Osteoblast (primary cell): Measurements from ENCODE around the gene TMEM125. TPM values are rescaled to one million over a fixed set of nuclear protein-coding genes. Genes with fewer than 3 reads are reported as not detected.

Source experiments
- DNase-seq: peaks from one replicate; pipeline ENCODE4 v3.0.0; 2011; ENCODE audit warnings: low spot score, mixed read lengths; ENCODE audit not compliant: insufficient read length; ENCODE audit errors: missing footprints
- H2AFZ ChIP-seq: 2 replicates; pipeline ENCODE4 v1.6.0; 2011; ENCODE audit warnings: mild to moderate bottlenecking, low read length
- H3K27ac ChIP-seq: 2 replicates; pipeline ENCODE4 v1.5.1; 2011; ENCODE audit warnings: mild to moderate bottlenecking, low read depth, low read length, moderate library complexity
- H3K27me3 ChIP-seq: 2 replicates; pipeline ENCODE4 v1.6.0; 2012; ENCODE audit warnings: mild to moderate bottlenecking, control low read depth, inconsistent platforms, low read length, moderate library complexity; ENCODE audit not compliant: insufficient read depth
- H3K36me3 ChIP-seq: 2 replicates; pipeline ENCODE4 v1.5.1; 2011; ENCODE audit warnings: mild to moderate bottlenecking, low read length, control low read depth, moderate library complexity; ENCODE audit not compliant: insufficient read depth
- H3K4me1 ChIP-seq: 2 replicates; pipeline ENCODE4 v1.5.1; 2011; ENCODE audit warnings: mild to moderate bottlenecking, low read length, control low read depth, moderate library complexity; ENCODE audit not compliant: insufficient read depth
- H3K4me2 ChIP-seq: 2 replicates; pipeline ENCODE4 v1.6.0; 2011; ENCODE audit warnings: mild to moderate bottlenecking, low read length; ENCODE audit not compliant: insufficient read depth
- H3K4me3 ChIP-seq: fragments of 200-600 bp; sonication (generic); 3 replicates; pipeline ENCODE4 v1.5.1; 2012; ENCODE audit warnings: mild to moderate bottlenecking, low read length, inconsistent platforms; ENCODE audit not compliant: insufficient read depth
- H3K79me2 ChIP-seq: 2 replicates; pipeline ENCODE4 v1.6.0; 2012; ENCODE audit warnings: mild to moderate bottlenecking, low read length, control low read depth, inconsistent platforms; ENCODE audit not compliant: insufficient read depth
- H3K9me3 ChIP-seq: 2 replicates; pipeline ENCODE4 v1.5.1; 2011; ENCODE audit warnings: low read depth, low read length, control low read depth
- H4K20me1 ChIP-seq: 2 replicates; pipeline ENCODE4 v1.6.0; 2012; ENCODE audit warnings: mild to moderate bottlenecking, low read length, control low read depth; ENCODE audit not compliant: insufficient read depth
- total RNA-seq: library from RNA; depleted of rRNA; stranded (reverse); fragments of >200 nt; gene quantifications from 2 replicates; pipeline ENCODE4 v1.2.3, GENCODE V29; 2012
- TF ChIP-seq, protein P1 (sequence below): IDR thresholded peaks from 2 replicates; pipeline ENCODE4 v1.5.1; 2011; ENCODE audit warnings: mild to moderate bottlenecking, low read depth, low read length, moderate library complexity; ENCODE audit errors: extremely low read depth

The TMEM125 gene
- total RNA-seq, 1 donor: not detected

DNA sequence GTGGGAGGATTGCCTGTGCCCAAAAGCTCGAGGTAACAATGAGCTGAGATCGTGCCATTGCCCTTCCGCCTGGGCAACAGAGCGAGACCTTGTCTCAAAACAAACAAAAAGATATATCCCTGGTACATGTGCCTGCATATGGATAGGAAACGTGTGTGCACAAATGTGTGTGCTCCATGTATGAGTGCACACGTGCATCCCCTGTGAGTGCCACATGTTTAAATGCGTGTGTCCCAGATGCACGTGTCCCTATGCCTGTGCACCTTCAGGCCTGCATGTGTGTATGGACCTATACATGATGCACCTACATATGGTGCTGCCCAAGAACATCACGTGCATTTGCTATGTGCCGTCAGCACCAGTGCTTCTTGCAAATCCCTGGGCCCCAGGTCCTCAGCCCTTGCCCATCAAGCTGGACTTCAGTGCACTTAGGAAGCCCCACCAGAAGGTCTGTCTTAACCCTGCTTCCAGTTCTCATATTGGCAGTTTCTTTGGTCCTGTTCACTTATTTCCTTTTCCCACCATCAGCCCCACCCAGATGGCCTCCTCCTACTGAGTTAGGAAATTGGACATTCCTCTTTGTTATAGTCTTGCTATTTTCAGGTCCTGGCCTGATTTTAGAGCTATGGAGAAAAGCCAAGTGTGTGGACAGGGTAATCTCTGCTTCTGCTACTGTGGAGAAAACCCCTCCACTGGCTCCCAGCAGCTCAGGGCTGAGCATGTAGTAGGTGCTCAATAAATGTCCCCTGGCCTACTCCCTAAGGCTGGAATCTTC, 46.4 kb downstream of the TMEM125 start:
- Histone ChIP-seq H3K79me2 (no peaks in the 10 kb centered on the region), H4K20me1 (no peaks in the 10 kb centered on the region), H3K4me1 (no peaks in the 10 kb centered on the region), H3K9me3 (no peaks in the 10 kb centered on the region), H2AFZ (no peak overlapping the region), H3K27ac (no peak overlapping the region), H3K4me3 (no peak overlapping the region), H3K4me2 (no peak overlapping the region), H3K36me3 (no peaks in the 10 kb centered on the region), H3K27me3 (no peaks in the 10 kb centered on the region)
- TF ChIP-seq, protein P1, sequence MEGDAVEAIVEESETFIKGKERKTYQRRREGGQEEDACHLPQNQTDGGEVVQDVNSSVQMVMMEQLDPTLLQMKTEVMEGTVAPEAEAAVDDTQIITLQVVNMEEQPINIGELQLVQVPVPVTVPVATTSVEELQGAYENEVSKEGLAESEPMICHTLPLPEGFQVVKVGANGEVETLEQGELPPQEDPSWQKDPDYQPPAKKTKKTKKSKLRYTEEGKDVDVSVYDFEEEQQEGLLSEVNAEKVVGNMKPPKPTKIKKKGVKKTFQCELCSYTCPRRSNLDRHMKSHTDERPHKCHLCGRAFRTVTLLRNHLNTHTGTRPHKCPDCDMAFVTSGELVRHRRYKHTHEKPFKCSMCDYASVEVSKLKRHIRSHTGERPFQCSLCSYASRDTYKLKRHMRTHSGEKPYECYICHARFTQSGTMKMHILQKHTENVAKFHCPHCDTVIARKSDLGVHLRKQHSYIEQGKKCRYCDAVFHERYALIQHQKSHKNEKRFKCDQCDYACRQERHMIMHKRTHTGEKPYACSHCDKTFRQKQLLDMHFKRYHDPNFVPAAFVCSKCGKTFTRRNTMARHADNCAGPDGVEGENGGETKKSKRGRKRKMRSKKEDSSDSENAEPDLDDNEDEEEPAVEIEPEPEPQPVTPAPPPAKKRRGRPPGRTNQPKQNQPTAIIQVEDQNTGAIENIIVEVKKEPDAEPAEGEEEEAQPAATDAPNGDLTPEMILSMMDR: no peak
- DNase-seq: peak; percentile 53

DNA sequence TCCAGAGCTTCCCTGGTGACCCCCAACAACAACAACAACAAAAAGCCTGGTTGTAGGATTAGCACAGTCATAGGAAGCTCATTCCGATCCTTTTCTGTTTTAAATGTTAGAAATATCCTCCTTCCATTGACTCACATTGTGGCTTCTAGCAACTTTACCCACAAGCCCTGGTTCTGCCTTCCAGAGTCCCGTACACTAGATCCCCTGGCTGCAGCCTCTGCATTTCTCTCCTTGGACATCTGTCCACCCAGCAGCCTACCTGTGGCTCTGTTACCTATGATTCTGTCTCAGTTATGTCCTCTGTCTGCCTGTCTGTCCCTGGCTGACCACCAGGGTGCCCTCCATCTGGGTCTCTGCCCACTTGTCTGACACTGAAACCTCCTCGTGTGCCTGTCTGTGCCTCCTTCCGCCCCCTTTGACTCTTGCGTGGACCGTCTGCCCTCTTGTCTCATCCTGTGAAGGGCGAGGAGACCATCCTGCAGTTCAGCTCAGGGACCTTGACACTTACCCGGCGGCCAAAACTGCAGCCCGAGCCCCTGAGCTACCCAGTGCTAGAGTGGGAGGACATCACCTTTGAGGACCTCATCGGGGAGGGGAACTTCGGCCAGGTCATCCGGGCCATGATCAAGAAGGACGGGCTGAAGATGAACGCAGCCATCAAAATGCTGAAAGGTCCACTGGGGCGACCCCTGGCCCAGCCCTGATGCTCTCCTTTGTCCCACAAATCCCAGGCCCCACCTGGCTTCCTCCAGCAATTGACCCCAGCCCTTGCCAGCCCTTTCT, 47.1 kb downstream of the TMEM125 start:
- TF ChIP-seq, protein P1: peak; percentile 34
- H3K36me3 ChIP-seq: no peaks in the 10 kb centered on the region
- H4K20me1 ChIP-seq: no peaks in the 10 kb centered on the region
- DNase-seq: peak; percentile 92
- H2AFZ ChIP-seq: no peak overlapping the region
- no peak overlapping the region for H3K4me3 ChIP-seq
- H3K79me2 ChIP-seq: no peaks in the 10 kb centered on the region
- no peak overlapping the region for H3K4me2 ChIP-seq
- no peaks in the 10 kb centered on the region for H3K9me3 ChIP-seq
- H3K27me3 ChIP-seq: no peaks in the 10 kb centered on the region
- no peak overlapping the region for H3K27ac ChIP-seq
- H3K4me1 ChIP-seq: no peaks in the 10 kb centered on the region

DNA sequence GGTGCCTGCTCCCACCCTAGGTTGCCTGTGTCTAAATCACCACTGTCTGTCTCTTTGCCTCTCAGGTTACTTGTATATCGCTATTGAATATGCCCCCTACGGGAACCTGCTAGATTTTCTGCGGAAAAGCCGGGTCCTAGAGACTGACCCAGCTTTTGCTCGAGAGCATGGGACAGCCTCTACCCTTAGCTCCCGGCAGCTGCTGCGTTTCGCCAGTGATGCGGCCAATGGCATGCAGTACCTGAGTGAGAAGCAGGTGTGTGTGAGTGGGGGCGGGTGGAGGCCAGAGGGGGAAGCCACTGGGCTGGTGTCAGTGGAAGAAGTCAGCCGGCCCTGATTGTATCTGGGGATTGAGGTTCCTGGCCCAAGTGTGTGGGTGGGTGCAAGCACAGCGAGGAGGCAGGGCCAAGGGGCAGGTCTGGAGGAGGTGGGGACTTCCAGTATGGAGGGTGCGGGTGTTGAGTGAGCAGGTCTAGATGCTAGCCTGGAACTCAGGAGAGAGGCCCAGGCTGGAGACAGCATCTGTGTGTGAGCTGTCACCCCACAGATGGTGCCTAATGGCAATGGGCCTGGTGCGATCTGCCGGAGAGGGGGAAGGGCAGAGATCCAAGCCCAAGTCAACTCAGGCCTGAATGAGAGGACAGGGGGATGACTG, 48.2 kb downstream of the TMEM125 start:
- Histone ChIP-seq H3K4me3 (no peak overlapping the region), H3K27ac (no peak overlapping the region), H3K27me3 (no peaks in the 10 kb centered on the region), H3K79me2 (no peaks in the 10 kb centered on the region), H3K4me2 (no peak overlapping the region), H3K36me3 (no peaks in the 10 kb centered on the region), H2AFZ (no peak overlapping the region), H3K9me3 (no peaks in the 10 kb centered on the region), H3K4me1 (no peaks in the 10 kb centered on the region), H4K20me1 (no peaks in the 10 kb centered on the region)
- DNase-seq: no peak
- TF ChIP-seq, protein P1: no peak

DNA sequence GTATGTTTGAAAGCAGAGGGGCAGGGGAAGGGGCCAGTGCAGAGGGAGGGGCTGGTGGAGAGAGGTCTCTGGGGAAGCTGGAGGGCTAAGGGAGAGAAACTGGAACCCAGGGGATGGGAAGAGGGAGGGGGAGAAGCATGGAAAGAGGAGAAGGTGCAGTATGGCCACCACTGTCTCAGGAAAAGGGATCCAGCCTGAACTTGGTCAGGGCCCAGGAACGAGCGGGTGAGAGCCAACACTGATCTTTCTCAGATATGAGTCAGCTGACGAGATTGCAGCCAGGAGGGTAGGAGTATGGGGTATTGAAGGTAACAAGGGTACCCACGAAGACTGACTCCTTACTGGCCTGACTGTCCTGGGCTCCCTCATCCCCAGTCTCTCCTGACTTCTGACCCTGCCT, 49.0 kb downstream of the TMEM125 start:
- TF ChIP-seq, protein P1: no peak

More for the DNA sequence above, 49.0 kb downstream of the TMEM125 start:
- Histone ChIP-seq H3K9me3 (no peaks in the 10 kb centered on the region), H3K27ac (no peak overlapping the region), H2AFZ (no peak overlapping the region), H3K27me3 (no peaks in the 10 kb centered on the region), H3K4me1 (no peaks in the 10 kb centered on the region), H3K36me3 (no peaks in the 10 kb centered on the region), H3K79me2 (no peaks in the 10 kb centered on the region), H3K4me3 (no peak overlapping the region), H4K20me1 (no peaks in the 10 kb centered on the region), H3K4me2 (no peak overlapping the region)
- DNase-seq: no peak
